GM12878 (cell line): ENCODE measurements around the gene LGALSL. TPM values are rescaled to one million over a fixed set of nuclear protein-coding genes. Genes with fewer than 3 reads are reported as not detected.

Experiments used
- ATAC-seq: fragments of 200-7000 bp; cut with Tn5 transposase; 3 replicates; pipeline ENCODE4 v1.9.1; 2020; ENCODE audit warnings: mild to moderate bottlenecking, moderate library complexity
- BruUV-seq: library from RNA; stranded (reverse); fragments of 400-500 nt; replicated peaks from 2 replicates; lab custom pipeline; 2021; lab: Mats Ljungman, UMichigan
- CTCF ChIA-PET: fragments of 300-600 bp; sonication (Branson Sonifier 250); formaldehyde crosslinking; extraction: SDS; loops from one replicate; lab custom pipeline; 2021; ENCODE audit warnings: inconsistent platforms; lab: Yijun Ruan, JAX
- POLR2A ChIA-PET: fragments of 350-600 bp; formaldehyde crosslinking; extraction: SDS; loops from one replicate; lab custom pipeline; 2021; ENCODE audit warnings: inconsistent platforms; lab: Charles Lee
- RAD21 ChIA-PET: fragments of 300-600 bp; sonication (Branson Sonifier 250); formaldehyde crosslinking; loops from one replicate; lab custom pipeline; 2023; ENCODE audit warnings: antibody characterized with exemption; ENCODE audit not compliant: unreplicated experiment; lab: Charles Lee
- SMC1A ChIA-PET: fragments of 300-600 bp; sonication (Branson Sonifier 250); formaldehyde crosslinking; loops from one replicate; lab custom pipeline; 2023; ENCODE audit not compliant: unreplicated experiment, uncharacterized antibody; lab: Charles Lee
- DNase-seq: peaks from one replicate; pipeline ENCODE4 v3.0.0-alpha.2; 2011; ENCODE audit warnings: low read depth, low spot score
- FAIRE-seq: peaks from 3 replicates; lab custom pipeline; 2011; peaks lifted over from hg19 to GRCh38; lab: Jason Lieb, UNC
- H2AFZ ChIP-seq: 2 replicates; pipeline ENCODE4 v1.6.0; 2011; ENCODE audit warnings: low read depth, low read length, control low read depth; ENCODE audit not compliant: control insufficient read depth
- H3K27ac ChIP-seq: 2 replicates; pipeline ENCODE4 v1.5.1; 2011; ENCODE audit warnings: control low read depth; ENCODE audit not compliant: control insufficient read depth, insufficient read depth
- H3K27me3 ChIP-seq, 2 experiments: replicated peaks in 1 of 2; 2 replicates each; pipeline versions ENCODE4 v1.6.0 to v1.6.1; 2011; ENCODE audit warnings: low read length in 1 of 2; ENCODE audit not compliant: control insufficient read depth in 2 of 2, insufficient read depth in 2 of 2
- H3K36me3 ChIP-seq, 2 experiments: 2 replicates each; pipeline ENCODE4 v1.5.1; 2011; ENCODE audit warnings: low read length in 1 of 2; ENCODE audit not compliant: control insufficient read depth in 2 of 2, insufficient read depth in 2 of 2
- H3K4me1 ChIP-seq: 2 replicates; pipeline ENCODE4 v1.6.1; 2011; ENCODE audit warnings: mild to moderate bottlenecking, low read length, moderate library complexity, mixed read lengths; ENCODE audit not compliant: control insufficient read depth, insufficient read depth
- H3K4me2 ChIP-seq: 2 replicates; pipeline ENCODE4 v1.6.0; 2011; ENCODE audit warnings: control low read depth; ENCODE audit not compliant: control insufficient read depth, insufficient read depth
- H3K4me3 ChIP-seq: fragments of 200-600 bp; sonication (generic); 2 replicates; pipeline ENCODE4 v1.5.1; 2016
- H3K79me2 ChIP-seq: 2 replicates; pipeline ENCODE4 v1.6.0; 2011; ENCODE audit warnings: low read length; ENCODE audit not compliant: control insufficient read depth, insufficient read depth
- H3K9ac ChIP-seq: 2 replicates; pipeline ENCODE4 v1.8.0; 2011; ENCODE audit warnings: low read length, control low read depth, mixed read lengths; ENCODE audit not compliant: control insufficient read depth, insufficient read depth
- H3K9me3 ChIP-seq: replicated peaks from 3 replicates; pipeline ENCODE4 v1.5.1; 2011; ENCODE audit warnings: mild to moderate bottlenecking, low read length; ENCODE audit not compliant: control insufficient read depth, insufficient read depth
- H4K20me1 ChIP-seq: 2 replicates; pipeline ENCODE4 v1.6.0; 2011; ENCODE audit not compliant: control insufficient read depth, insufficient read depth
- BHLHE40 ChIP-seq, 2 experiments: fragments of 450-650 bp in 1 of 2; IDR thresholded peaks; 2 replicates each; pipeline ENCODE4 v1.6.1; 2011 to 2017; ENCODE audit warnings: low read depth in 2 of 2, borderline replicate concordance in 1 of 2, improper control_type of control experiment in 1 of 2, low read length in 1 of 2, mild to moderate bottlenecking in 1 of 2
- FOS ChIP-seq: IDR thresholded peaks from 3 replicates; pipeline ENCODE4 v1.6.1; 2011; ENCODE audit warnings: borderline replicate concordance; ENCODE audit not compliant: insufficient read length; ENCODE audit errors: extremely low read depth
- KLF5 ChIP-seq: fragments of 450-650 bp; IDR thresholded peaks from 2 replicates; pipeline ENCODE4 v1.6.1; 2014; ENCODE audit warnings: mild to moderate bottlenecking; ENCODE audit not compliant: partially characterized antibody
- SMC3 ChIP-seq: IDR thresholded peaks from 2 replicates; pipeline ENCODE4 v1.6.1; 2011; ENCODE audit warnings: low read length, improper control_type of control experiment, borderline replicate concordance
- TCF7 ChIP-seq: IDR thresholded peaks from 2 replicates; pipeline ENCODE4 v1.6.1; 2014; ENCODE audit warnings: antibody characterized with exemption, borderline replicate concordance
- ZNF384 ChIP-seq: IDR thresholded peaks from 2 replicates; pipeline ENCODE4 v1.6.1; 2012; ENCODE audit warnings: low read depth, mild to moderate bottlenecking, low read length, improper control_type of control experiment, borderline replicate concordance
- WGBS: methylation state at CpG from one replicate; pipeline ENCODE4 v1.1.6; 2016; ENCODE audit warnings: low lambda C conversion rate; ENCODE audit not compliant: insufficient replicate concordance, insufficient coverage; ENCODE audit errors: missing lambda C conversion rate; 5-methylcytosine and 5-hydroxymethylcytosine counted together
- in situ Hi-C: fragments of 300-500 bp; cut with MboI; formaldehyde crosslinking; loops from 9 replicates; pipeline ENCODE4 v1.14.3; 2018; ENCODE audit warnings: mixed read lengths
- intact Hi-C: fragments of 100-400 bp; cut with micrococcal nuclease; formaldehyde crosslinking; loops from one replicate; pipeline ENCODE4 v1.14.2; 2022; ENCODE audit not compliant: unreplicated experiment
- polyA plus RNA-seq, 11 experiments: library from polyadenylated mRNA; depleted of rRNA in 4 of 11; unstranded in 6 of 11; stranded (reverse) in 5 of 11; fragments of >200 nt; fragmentation: Nextera tagmentation in 4 of 11; fragmentation: Illumina TruSeq in 1 of 11; extraction: Ambion mirVana in 4 of 11; extraction: Trizol in 1 of 11; gene quantifications; 1 replicate in 1 of 11; 2 replicates in 10 of 11; pipeline versions ENCODE4 v1.2.1 to v1.2.3, GENCODE V29; 2011 to 2016; ENCODE audit warnings: inconsistent platforms in 2 of 11, missing spikeins in 2 of 11, low read depth in 1 of 11
- total RNA-seq, 4 experiments: library from RNA; depleted of rRNA in 3 of 4; stranded (reverse); fragments of >200 nt in 3 of 4; fragmentation: Illumina TruSeq in 1 of 4; extraction: Trizol in 1 of 4; gene quantifications; 2 replicates each; pipeline versions ENCODE4 v1.2.1 to v1.2.3, GENCODE V29; 2013 to 2021

The LGALSL gene
- total and polyA plus RNA-seq, 10 of the 15 experiments (the other 5 are each of a cell fraction or from before 2014, with no cell fraction given), result 3.3 to 9.1 (median 4.9) TPM

- no TSS peak for BruUV-seq
- Histone ChIP-seq H3K4me2 (no peak overlapping the region), H3K4me3 (no peak overlapping the region), H3K27me3 (no peaks in the 10 kb centered on the region), H3K4me1 (peaks cover 5% of the 10 kb centered on the region), H2AFZ (no peak overlapping the region), H4K20me1 (no peaks in the 10 kb centered on the region), H3K36me3 (no peaks in the 10 kb centered on the region), H3K9ac (no peak overlapping the region), H3K79me2 (no peaks in the 10 kb centered on the region), H3K27ac (no peak overlapping the region), H3K9me3 (no peaks in the 10 kb centered on the region)
- in situ Hi-C loops (loop anchor here (5.0 kb wide), 2 partner anchors 157 to 437 kb away; no protein-coding TSS in a partner anchor), intact Hi-C loops (no loop called here)
- ChIA-PET RAD21 (interaction anchor here (1.1 to 14.6 kb wide), 2 partner anchors 159 to 439 kb away, joined by 3 to 240 read pairs; no protein-coding TSS in a partner anchor), POLR2A (interaction anchor here (1.9 kb wide), 1 partner anchor 159 kb away, joined by 5 read pairs; no protein-coding TSS in a partner anchor), CTCF (interaction anchor here (1.4 to 12.8 kb wide), 10 partner anchors 8 to 160 kb away, joined by 3 to 467 read pairs (median 12); no protein-coding TSS in a partner anchor), SMC1A (interaction anchor here (1.4 to 14.7 kb wide), 2 partner anchors 138 to 160 kb away, joined by 3 to 300 read pairs; no protein-coding TSS in a partner anchor)
- FAIRE-seq (no peak), DNase-seq (no peak), ATAC-seq (no peak)
- TF ChIP-seq SMC3, result no peak
- no peak for TF ChIP-seq ZNF384
- TF ChIP-seq BHLHE40 (IDR thresholded peaks at IDR 0.05; ENCODE audit: borderline replicate concordance in 1 of 2, low read depth in 2 of 2, low read length in 1 of 2), result no peak
- no peak for TF ChIP-seq FOS
- TF ChIP-seq TCF7, result no peak
- no peak for TF ChIP-seq KLF5
- WGBS, result 49% methylated on average over 5 of the region's 5 CpGs
Measured at GRCh38 chr2:64489081-64489751, 35.3 kb downstream of the LGALSL start.
